Measurements from ENCODE around the gene TRIM41.

The TRIM41 gene

GRCh38 chr5:181191526-181192336, 31.4 kb upstream of the TRIM41 start:
- in situ Hi-C loops (cut with MboI; ENCODE audit: low sequenced_read_pairs) = no loop called here

DNA sequence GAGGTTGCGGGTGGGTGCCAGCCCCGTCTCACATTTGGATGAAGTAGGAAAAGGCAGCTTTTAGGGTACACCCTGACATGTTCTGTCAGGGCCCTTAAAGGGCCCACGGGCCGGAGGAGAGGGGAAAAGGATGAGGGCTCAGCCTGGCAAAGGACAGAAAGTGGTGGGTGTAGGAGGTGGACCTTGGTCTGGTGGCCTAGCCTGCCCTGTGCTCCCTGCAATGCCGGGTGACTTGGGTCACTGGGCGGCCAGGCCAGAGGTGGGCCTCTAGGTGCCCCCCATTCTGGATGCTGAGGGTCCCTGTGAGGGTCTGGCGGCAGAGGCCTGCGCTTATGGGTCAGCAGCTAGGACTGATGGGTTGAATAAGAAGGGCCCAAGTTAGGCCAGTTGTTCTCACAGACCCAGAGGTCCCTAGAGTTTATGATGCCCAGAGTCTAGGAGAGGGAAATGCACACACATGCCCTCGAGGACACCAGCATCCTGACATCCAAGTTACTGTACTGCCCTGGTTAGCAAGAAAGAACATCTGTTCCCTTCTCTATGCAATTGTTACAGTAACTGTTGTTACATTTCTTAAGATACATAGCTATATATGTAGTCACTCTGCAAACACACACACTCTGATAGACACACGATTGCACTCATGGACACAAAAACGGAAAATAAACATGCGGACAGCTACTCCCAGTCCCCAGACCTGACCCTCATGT, 30.6 kb upstream of the TRIM41 start:
- in situ Hi-C loops (cut with MboI; ENCODE audit: low sequenced_read_pairs) = no loop called here

DNA sequence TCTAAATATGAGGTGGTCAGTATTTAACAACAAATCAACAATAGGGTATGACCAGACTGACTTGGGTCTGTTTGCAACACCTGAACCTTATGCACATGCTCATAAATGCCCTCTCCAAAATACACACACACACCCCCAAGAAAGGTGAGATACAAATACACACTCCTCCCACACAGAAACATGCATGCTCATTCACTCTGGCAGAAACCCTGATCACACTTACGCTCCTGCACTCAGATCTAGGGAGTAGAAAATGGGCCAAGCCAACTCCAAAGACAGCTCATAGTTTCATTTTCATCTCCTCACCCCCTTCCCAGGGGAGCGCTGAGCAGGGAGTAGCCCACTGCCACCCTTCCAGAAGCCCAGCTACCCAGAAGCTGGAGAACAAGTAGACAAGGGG, 29.4 kb upstream of the TRIM41 start:
- in situ Hi-C loops (cut with MboI; ENCODE audit: low sequenced_read_pairs) = no loop called here

GRCh38 chr5:181194489-181195248, 28.4 kb upstream of the TRIM41 start:
- in situ Hi-C loops (cut with MboI; ENCODE audit: low sequenced_read_pairs) = no loop called here

DNA sequence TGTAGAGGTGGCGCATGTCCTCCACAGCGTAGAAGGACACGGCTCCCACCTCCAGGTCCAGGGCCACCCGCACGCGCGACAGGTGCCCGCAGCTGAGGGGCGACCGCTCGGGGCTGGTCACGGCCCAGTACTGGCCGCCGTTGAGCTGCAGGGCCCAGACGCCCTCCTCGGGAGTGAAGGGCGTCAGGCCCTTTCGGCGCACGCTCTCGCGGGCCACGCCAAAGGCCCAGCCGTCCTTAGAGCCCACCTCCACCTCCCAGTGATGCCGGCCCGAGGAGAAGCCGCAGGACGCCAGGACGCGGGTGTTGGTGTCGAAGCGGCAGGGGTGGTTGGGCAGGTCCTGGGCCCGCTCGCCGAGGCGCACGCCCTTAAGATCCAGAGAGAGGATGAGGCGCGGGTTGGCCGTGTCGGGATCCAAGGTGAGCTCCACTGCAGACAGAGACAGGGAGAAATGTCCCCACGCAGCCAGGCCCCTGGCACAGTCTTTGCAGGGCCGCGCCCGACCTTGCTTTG, 27.8 kb upstream of the TRIM41 start:
- in situ Hi-C loops (cut with MboI; ENCODE audit: low sequenced_read_pairs) = no loop called here

- in situ Hi-C loops (cut with MboI; ENCODE audit: low sequenced_read_pairs) = no loop called here
Observed at GRCh38 chr5:181197326-181197951, 25.6 kb upstream of the TRIM41 start.

- in situ Hi-C loops (cut with MboI; ENCODE audit: low sequenced_read_pairs) = no loop called here
Observed at GRCh38 chr5:181198106-181198685, 24.9 kb upstream of the TRIM41 start.

DNA sequence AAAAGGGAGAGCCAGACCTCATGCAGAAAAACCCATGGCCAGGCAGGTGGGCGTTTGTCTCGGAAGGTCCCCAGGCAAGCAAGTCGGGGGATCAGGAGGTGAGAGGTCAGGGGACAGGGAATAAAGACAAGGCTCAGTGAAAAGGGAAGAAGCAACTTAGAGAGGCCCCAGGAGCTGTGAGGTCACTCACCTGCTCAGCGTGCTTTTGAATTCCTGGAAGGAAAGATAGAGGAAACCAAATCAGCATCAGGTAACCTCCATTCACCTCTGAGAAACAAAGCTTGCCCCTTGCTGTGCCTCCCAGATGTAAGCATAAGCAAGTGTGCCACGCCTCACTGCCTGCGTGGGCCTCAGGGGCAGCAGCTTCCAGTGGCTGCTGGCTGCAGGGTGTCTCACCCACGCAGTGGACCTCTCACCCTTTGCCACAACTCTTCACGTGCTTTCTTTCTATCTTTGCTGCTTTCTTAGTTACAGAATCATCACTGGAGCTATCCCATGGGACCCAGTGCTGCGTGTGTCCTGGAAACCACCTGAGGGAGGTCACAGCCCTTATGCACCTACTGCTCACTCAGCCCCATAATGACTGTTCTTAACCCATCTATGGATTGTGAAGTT, 24.1 kb upstream of the TRIM41 start:
- in situ Hi-C loops (cut with MboI; ENCODE audit: low sequenced_read_pairs) = no loop called here

DNA sequence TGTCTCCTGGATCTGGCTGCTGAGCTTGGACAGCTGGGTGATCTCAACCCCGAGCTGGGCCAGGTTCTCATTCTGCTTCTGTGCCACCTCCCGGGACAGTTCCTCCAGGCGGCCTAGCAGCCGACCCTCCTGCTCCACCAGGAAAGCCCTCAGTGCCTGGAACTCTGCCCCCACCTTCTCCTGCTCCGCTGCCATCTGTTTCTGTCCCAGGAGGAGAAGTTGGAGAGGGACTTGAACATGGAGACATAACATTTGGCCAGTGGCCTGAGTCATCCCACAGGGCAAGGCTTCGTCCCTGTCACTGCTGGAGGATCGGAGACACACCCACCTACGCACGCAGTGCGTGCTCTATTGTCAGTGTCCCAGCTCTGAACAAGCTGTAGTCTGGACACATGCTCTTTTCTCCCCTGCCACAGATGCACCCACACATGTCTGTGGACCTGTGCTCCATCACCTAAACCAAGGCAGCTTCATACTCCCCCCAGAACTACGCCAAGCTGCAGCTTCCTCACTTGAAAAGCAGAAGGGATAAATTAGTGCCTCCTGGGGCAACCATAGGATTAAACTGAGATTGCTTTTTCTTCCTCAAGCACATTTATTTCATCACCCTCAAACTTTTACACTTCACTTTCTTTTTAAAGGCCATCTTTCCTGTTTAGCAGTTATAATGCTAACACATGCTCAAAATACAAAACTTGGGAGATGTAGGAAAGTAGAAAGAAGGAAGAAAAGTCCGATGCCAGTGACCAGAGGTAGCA, 23.0 kb upstream of the TRIM41 start:
- in situ Hi-C loops (cut with MboI; ENCODE audit: low sequenced_read_pairs) = no loop called here

- in situ Hi-C loops (cut with MboI; ENCODE audit: low sequenced_read_pairs) = no loop called here
Observed at GRCh38 chr5:181200816-181201215, 22.3 kb upstream of the TRIM41 start.

DNA sequence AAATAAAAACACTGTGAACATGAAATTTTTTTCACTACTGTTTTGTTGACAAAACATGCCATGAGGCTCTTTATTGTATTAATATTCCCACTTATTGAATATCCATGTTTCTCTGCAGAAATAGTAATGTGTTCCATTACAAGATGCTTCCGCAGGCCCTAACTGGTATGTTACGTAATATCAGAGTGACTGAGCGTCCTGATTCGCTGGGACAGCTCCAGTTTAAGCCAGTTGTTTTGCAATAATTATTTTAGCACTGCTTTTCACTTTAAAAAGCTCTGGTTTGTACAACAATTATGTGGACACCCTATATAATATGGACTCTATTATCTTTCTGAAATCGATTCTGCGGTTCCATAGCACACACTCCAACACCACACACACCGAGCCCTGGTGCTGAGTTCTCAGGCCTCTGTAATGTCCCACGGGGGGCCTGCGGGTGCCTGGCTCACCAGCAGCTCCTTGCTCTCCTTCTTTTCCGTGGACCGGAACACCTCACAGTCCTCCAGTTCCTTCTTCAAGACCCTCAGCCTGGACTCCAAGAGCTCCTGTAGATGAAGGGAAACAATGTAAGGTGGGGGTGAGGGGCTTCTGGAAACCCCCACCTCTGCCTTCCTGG, 19.9 kb upstream of the TRIM41 start:
- in situ Hi-C loops (cut with MboI; ENCODE audit: low sequenced_read_pairs) = no loop called here

DNA sequence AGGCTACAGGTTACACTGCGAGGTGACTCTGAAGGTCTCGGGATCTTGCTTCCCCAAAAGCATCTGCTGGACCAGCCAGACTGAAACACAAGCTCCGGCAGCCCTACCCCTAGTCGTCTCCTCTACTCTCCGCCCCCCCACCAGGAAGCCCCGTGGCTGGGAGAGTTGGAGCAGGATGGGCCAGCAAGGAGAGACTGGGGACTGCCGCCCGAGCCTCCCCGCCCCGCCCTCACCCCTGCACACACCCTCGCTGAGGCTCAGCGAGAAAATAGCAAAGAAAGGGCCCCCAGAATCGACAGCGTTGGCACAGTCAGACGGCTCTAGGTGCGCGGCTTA, 19.3 kb upstream of the TRIM41 start:
- in situ Hi-C loops (cut with MboI; ENCODE audit: low sequenced_read_pairs) = no loop called here

DNA sequence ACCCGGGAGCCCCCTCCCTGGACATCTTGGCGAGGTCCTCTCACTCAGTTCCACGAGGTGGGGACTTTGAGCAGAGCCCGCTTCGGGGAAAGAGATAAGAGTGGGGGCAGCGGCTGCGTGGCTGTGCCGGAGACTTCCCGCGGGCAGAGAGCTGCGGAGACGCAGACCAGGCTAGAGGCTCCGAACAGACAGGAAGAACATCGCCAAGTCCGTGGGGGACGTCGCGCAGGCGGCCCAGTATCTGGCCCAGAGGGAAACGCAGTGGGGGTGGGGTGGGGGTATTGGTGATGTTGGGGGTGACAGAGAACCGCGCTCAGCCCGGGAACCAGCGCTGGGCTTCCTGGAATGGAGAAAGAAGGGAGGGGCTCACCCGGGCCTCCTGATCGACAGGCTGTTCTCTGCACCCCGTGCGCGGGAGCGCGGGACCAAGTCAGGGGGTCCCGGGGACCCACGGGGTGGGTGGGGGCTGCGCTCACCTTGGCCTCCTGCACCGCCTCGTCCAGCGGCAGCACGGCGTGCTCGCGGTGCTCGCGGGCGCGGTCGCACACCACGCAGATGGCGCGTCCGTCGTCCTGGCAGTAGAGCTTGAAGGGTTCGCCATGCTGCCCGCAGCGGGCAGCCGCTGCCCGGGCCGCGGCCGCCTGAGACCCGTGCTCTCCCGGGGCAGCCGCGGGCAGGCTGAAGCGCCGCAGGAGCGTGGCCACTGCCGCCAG, 18.8 kb upstream of the TRIM41 start:
- in situ Hi-C loops (cut with MboI; ENCODE audit: low sequenced_read_pairs) = no loop called here

GRCh38 chr5:181204826-181205760, 18.0 kb upstream of the TRIM41 start, which contains the start of gene TRIM7:
Gene TRIM7, minus strand, starts transcription at chr5:181205196. Its CDS starts 86 bp downstream, at chr5:181205110.
- in situ Hi-C loops (cut with MboI; ENCODE audit: low sequenced_read_pairs) = no loop called here

GRCh38 chr5:181205761-181206649, 17.1 kb upstream of the TRIM41 start:
- in situ Hi-C loops (cut with MboI; ENCODE audit: low sequenced_read_pairs) = no loop called here

DNA sequence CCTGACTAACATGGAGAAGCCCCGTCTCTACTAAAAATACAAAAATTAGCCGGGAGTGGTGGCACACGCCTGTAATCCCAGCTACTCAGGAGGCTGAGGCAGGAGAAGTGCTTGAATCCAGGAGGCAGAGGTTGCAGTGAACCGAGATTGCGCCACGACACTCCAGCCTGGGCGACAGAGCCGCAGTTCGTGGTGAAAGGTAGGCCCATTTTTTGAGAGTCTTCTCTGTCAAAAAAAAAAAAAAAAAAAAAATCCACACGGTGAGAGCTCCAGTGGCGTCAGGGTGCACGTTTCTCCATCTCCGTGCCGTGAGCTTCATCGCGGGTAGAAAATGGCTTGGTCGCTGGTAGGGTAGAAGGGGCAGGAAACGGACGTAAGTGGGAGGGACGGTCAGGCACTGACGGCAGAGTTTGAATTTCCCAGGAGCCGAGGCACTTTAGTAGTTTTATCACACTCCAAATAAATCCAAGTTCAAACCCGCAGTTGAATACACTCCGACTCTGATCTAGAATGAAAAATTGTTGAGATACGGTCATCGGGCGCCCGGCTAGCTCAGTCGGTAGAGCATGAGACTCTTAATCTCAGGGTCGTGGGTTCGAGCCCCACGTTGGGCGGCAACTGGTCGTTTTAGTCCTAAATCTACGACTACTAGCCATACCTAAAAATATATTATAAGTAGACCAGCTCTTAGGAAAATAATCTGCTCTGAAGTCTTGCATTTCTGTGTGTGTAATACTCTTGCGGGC, 15.7 kb upstream of the TRIM41 start:
- in situ Hi-C loops (cut with MboI; ENCODE audit: low sequenced_read_pairs) = no loop called here
